Smooth muscle cell (in vitro differentiated cells): ENCODE data around the gene ACTA2. TPM values are rescaled to one million over a fixed set of nuclear protein-coding genes. Genes with fewer than 3 reads are reported as not detected.

Experiments
- DNase-seq: peaks from one replicate; lab custom pipeline; 2025; ENCODE audit not compliant: unreplicated experiment; lab: John Stamatoyannopoulos, UW
- H2AFZ ChIP-seq: fragments of 200-600 bp; sonication (generic); 2 replicates; pipeline ENCODE4 v1.6.0; 2016; ENCODE audit warnings: antibody characterized with exemption, low read depth, mild to moderate bottlenecking
- H3F3A ChIP-seq: fragments of 200-600 bp; sonication (generic); 2 replicates; pipeline ENCODE4 v1.6.0; 2017; ENCODE audit warnings: antibody characterized with exemption, low read depth
- H3K27ac ChIP-seq: fragments of 200-600 bp; sonication (generic); 2 replicates; pipeline ENCODE4 v1.5.1; 2016; ENCODE audit warnings: low read depth, mild to moderate bottlenecking
- H3K27me3 ChIP-seq: fragments of 200-600 bp; sonication (generic); 2 replicates; pipeline ENCODE4 v1.6.1; 2016; ENCODE audit warnings: low read depth, mild to moderate bottlenecking
- H3K36me3 ChIP-seq: fragments of 200-600 bp; sonication (generic); 2 replicates; pipeline ENCODE4 v1.5.1; 2016; ENCODE audit warnings: low read depth
- H3K4me1 ChIP-seq: fragments of 200-600 bp; sonication (generic); 2 replicates; pipeline ENCODE4 v1.5.1; 2016; ENCODE audit warnings: low read depth
- H3K4me2 ChIP-seq: fragments of 200-600 bp; sonication (generic); 2 replicates; pipeline ENCODE4 v1.6.0; 2016; ENCODE audit warnings: mild to moderate bottlenecking
- H3K4me3 ChIP-seq: fragments of 200-600 bp; sonication (generic); 2 replicates; pipeline ENCODE4 v1.5.1; 2016; ENCODE audit warnings: mild to moderate bottlenecking
- H3K79me2 ChIP-seq: fragments of 200-600 bp; sonication (generic); 2 replicates; pipeline ENCODE4 v1.6.0; 2016; ENCODE audit warnings: low read depth, mild to moderate bottlenecking
- H3K9ac ChIP-seq: fragments of 200-600 bp; sonication (generic); 2 replicates; pipeline ENCODE4 v1.6.0; 2016; ENCODE audit warnings: low read depth
- H3K9me3 ChIP-seq: fragments of 200-600 bp; sonication (generic); replicated peaks from 2 replicates; pipeline ENCODE4 v1.5.1; 2016; ENCODE audit warnings: low read depth
- H4K20me1 ChIP-seq: fragments of 200-600 bp; sonication (generic); 2 replicates; pipeline ENCODE4 v1.6.0; 2016; ENCODE audit warnings: low read depth
- WGBS: methylation state at CpG from one replicate; pipeline ENCODE4 v1.1.7; 2016; ENCODE audit warnings: low lambda C conversion rate; 5-methylcytosine and 5-hydroxymethylcytosine counted together
- polyA plus RNA-seq: library from polyadenylated mRNA; unstranded; fragments of >200 nt; fragmentation: Nextera tagmentation; extraction: Ambion mirVana; gene quantifications from 2 replicates; pipeline ENCODE4 v1.2.1, GENCODE V29; 2016
- total RNA-seq: library from RNA; depleted of rRNA; stranded (reverse); fragments of >200 nt; gene quantifications from 2 replicates; pipeline ENCODE4 v1.2.3, GENCODE V29; 2014
- TF ChIP-seq, protein P1 (sequence below): fragments of 200-600 bp; sonication (generic); IDR thresholded peaks from 2 replicates; pipeline ENCODE4 v1.5.1; 2017; ENCODE audit warnings: borderline replicate concordance, mild to moderate bottlenecking, antibody characterized with exemption; ENCODE audit not compliant: insufficient read depth, poor library complexity, severe bottlenecking

ACTA2 gene
- total and polyA plus RNA-seq, 2 experiments from 2014 or later, result 2,305 to 4,814 TPM

- no peak overlapping the region for H2AFZ ChIP-seq
- peaks cover 19% of the 10 kb centered on the region for H3K4me1 ChIP-seq
- no peak overlapping the region for H3K4me3 ChIP-seq
- 75% methylated on average over 2 of the region's 2 CpGs for whole genome bisulfite sequencing
- H3K9me3 ChIP-seq, result no peaks in the 10 kb centered on the region
- no peaks in the 10 kb centered on the region for H3K79me2 ChIP-seq
- H3F3A ChIP-seq, result no peaks in the 10 kb centered on the region
- H3K4me2 ChIP-seq, result peak overlapping the region; percentile 65
- no peak for DNase-seq
- H3K9ac ChIP-seq, result no peak overlapping the region
- TF ChIP-seq, protein P1, sequence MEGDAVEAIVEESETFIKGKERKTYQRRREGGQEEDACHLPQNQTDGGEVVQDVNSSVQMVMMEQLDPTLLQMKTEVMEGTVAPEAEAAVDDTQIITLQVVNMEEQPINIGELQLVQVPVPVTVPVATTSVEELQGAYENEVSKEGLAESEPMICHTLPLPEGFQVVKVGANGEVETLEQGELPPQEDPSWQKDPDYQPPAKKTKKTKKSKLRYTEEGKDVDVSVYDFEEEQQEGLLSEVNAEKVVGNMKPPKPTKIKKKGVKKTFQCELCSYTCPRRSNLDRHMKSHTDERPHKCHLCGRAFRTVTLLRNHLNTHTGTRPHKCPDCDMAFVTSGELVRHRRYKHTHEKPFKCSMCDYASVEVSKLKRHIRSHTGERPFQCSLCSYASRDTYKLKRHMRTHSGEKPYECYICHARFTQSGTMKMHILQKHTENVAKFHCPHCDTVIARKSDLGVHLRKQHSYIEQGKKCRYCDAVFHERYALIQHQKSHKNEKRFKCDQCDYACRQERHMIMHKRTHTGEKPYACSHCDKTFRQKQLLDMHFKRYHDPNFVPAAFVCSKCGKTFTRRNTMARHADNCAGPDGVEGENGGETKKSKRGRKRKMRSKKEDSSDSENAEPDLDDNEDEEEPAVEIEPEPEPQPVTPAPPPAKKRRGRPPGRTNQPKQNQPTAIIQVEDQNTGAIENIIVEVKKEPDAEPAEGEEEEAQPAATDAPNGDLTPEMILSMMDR, result no peak
- H3K27ac ChIP-seq, result peak overlapping the region; percentile 12
- no peaks in the 10 kb centered on the region for H3K36me3 ChIP-seq
- no peaks in the 10 kb centered on the region for H3K27me3 ChIP-seq
- H4K20me1 ChIP-seq, result no peaks in the 10 kb centered on the region
Measured at GRCh38 chr10:88982366-88982765, 29.8 kb upstream of the ACTA2 start.

GRCh38 chr10:88981435-88981834 is 28.9 kb upstream of the ACTA2 start:
- H3K79me2 ChIP-seq, result no peaks in the 10 kb centered on the region
- peak overlapping the region; percentile 76 for H3K4me2 ChIP-seq
- no peaks in the 10 kb centered on the region for H3K36me3 ChIP-seq
- H3K9me3 ChIP-seq, result no peaks in the 10 kb centered on the region
- H2AFZ ChIP-seq, result no peak overlapping the region
- no peak overlapping the region for H3K4me3 ChIP-seq
- no peak overlapping the region for H3K27ac ChIP-seq
- 82% methylated on average over 5 of the region's 5 CpGs for WGBS
- DNase-seq, result no peak
- TF ChIP-seq, protein P1, result no peak
- H3K4me1 ChIP-seq, result peaks cover 19% of the 10 kb centered on the region
- no peak overlapping the region for H3K9ac ChIP-seq
- H3K27me3 ChIP-seq, result no peaks in the 10 kb centered on the region
- no peaks in the 10 kb centered on the region for H3F3A ChIP-seq
- no peaks in the 10 kb centered on the region for H4K20me1 ChIP-seq

DNA sequence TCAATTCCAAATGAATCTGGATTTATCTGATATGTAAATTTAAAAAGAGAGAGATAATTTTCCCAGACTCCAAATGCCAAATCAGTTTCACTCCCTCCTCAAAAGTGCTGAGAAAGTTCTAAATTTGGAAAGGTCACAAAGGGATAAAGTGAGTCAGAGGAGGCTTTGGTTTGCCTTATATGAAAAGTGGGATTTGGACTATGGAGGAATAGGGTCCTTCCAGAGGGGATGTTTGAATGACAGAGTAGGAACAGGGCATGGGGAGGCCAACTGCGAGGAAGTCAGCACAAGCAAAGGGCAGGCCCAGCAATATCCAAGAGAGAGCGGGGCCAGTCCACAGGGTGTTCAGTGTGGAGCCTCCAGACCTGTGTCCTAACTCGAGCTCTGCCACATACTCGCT is 28.2 kb upstream of the ACTA2 start:
- Histone ChIP-seq H3K79me2 (no peaks in the 10 kb centered on the region), H3K36me3 (no peaks in the 10 kb centered on the region), H2AFZ (no peak overlapping the region), H3K4me1 (peaks cover 18% of the 10 kb centered on the region), H3K27me3 (no peaks in the 10 kb centered on the region), H3F3A (no peaks in the 10 kb centered on the region), H3K9ac (no peak overlapping the region), H3K9me3 (no peaks in the 10 kb centered on the region), H3K4me3 (no peak overlapping the region), H4K20me1 (no peaks in the 10 kb centered on the region), H3K27ac (peak overlapping the region; percentile 22), H3K4me2 (peak overlapping the region; percentile 76)
- TF ChIP-seq, protein P1, result no peak
- 66% methylated on average over 4 of the region's 4 CpGs for WGBS
- no peak for DNase-seq

DNA sequence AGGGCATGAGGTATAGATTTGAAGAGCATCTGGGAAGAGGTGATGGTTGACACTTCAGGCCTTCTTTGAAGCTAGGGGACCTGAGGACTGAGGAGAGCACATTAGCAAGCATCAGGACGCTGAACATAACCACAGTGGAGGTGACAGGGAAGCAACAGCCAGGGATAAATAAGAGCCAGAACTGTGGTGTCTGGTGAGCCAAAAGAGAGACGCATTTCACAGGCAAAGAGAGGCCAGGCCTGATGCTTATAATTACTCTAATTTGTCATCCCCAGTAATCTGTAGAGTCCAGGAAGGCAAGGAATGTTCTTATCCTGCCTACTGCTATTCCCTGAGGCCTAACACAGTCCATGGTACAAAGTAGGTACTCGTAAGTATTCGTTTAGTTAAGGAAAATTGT is 27.7 kb upstream of the ACTA2 start:
- H3K9me3 ChIP-seq, result no peaks in the 10 kb centered on the region
- no peak overlapping the region for H2AFZ ChIP-seq
- no peaks in the 10 kb centered on the region for H4K20me1 ChIP-seq
- DNase-seq, result no peak
- H3K27ac ChIP-seq, result peak overlapping the region; percentile 22
- peaks cover 14% of the 10 kb centered on the region for H3K4me1 ChIP-seq
- no peak overlapping the region for H3K9ac ChIP-seq
- H3K27me3 ChIP-seq, result no peaks in the 10 kb centered on the region
- H3K36me3 ChIP-seq, result no peaks in the 10 kb centered on the region
- H3K4me3 ChIP-seq, result no peak overlapping the region
- TF ChIP-seq, protein P1, result no peak
- no peaks in the 10 kb centered on the region for H3F3A ChIP-seq
- H3K79me2 ChIP-seq, result no peaks in the 10 kb centered on the region
- peak overlapping the region; percentile 76 for H3K4me2 ChIP-seq
- 16% methylated on average over 4 of the region's 4 CpGs for WGBS
